ENCODE data around the gene VPS41. TPM values are rescaled to one million over a fixed set of nuclear protein-coding genes. Genes with fewer than 3 reads are reported as not detected.

VPS41 gene
- polyA plus RNA-seq, 1 of the 3 experiments (the other 2 are of a cell fraction): 20.4 TPM

DNA sequence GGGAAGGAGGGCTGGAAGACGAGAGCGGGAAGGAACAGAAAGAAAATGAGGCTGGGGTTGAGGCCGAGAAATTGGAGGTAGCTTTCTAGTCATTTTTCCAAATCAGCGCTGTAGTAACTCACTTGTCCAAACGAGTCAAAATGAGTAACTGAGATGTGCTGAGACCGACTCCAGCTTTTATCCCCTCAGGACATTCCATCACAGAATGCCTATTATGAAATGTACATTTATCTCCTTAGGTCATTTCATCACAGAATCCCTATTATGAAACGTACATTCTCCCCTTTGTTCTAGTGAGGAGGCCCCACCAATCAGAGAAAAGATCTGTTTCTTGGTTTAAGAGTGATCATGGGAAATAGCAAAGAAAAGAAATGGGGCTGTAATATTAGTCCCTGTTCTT, 222.1 kb downstream of the VPS41 start:
- Histone ChIP-seq H3K9me3 (no peaks in the 10 kb centered on the region), H3K9ac (no peak overlapping the region), H4K20me1 (ENCODE audit: insufficient read depth) (no peaks in the 10 kb centered on the region), H3K27me3 (ENCODE audit: insufficient read depth) (0 out of 2 replicates have a peak, but pooled peaks cover under 1% of the 10 kb centered on the region), H3K4me2 (no peak overlapping the region), H3K36me3 (replicated peaks in 1 of 2; ENCODE audit: control insufficient read depth in 1 of 2, insufficient read depth in 2 of 2, low read length in 1 of 2) (no peaks in the 10 kb centered on the region), H3K4me3 (ENCODE audit: low read depth in 2 of 2, low read length in 1 of 2) (no peak overlapping the region), H2AFZ (ENCODE audit: low read depth) (no peak overlapping the region), H3K9me2 (no peaks in the 10 kb centered on the region; the same call in 1 of the 2 replicates), H3K79me2 (ENCODE audit: insufficient read depth) (no peaks in the 10 kb centered on the region), H3F3A (replicated peaks; ENCODE audit: insufficient read depth) (no peaks in the 10 kb centered on the region), H3K27ac (ENCODE audit: low read depth in 2 of 2, low read length in 1 of 2) (no peak overlapping the region), H3K4me1 (ENCODE audit: control insufficient read depth in 1 of 2, insufficient read depth in 2 of 2, low read depth in 1 of 2, low read length in 1 of 2) (no peaks in the 10 kb centered on the region)
- 41% methylated on average over 7 of the region's 7 CpGs for WGBS (ENCODE audit: low lambda C conversion rate)
- no peak for DNase-seq
- CTCF ChIA-PET: no interaction called here
- POLR2A ChIA-PET: no interaction called here
- TF ChIP-seq SIN3A (IDR thresholded peaks at IDR 0.05; ENCODE audit: borderline replicate concordance, low read depth, low read length): no peak
- no peak for TF ChIP-seq SMC3 (IDR thresholded peaks at IDR 0.05; ENCODE audit: low read depth, low read length)
- TF ChIP-seq, protein P1, sequence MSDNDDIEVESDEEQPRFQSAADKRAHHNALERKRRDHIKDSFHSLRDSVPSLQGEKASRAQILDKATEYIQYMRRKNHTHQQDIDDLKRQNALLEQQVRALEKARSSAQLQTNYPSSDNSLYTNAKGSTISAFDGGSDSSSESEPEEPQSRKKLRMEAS (IDR thresholded peaks at IDR 0.05; ENCODE audit: low read depth): no peak
- TF ChIP-seq FOSL2 (IDR thresholded peaks at IDR 0.05; ENCODE audit: borderline replicate concordance, low read depth): no peak
- TF ChIP-seq FOXJ3 (CRISPR knock-in tag; IDR thresholded peaks at IDR 0.05): no peak
- TF ChIP-seq GATA2 (CRISPR knock-in tag; IDR thresholded peaks at IDR 0.05): no peak
- no peak for TF ChIP-seq TEAD4 (IDR thresholded peaks at IDR 0.05; ENCODE audit: borderline replicate concordance, insufficient read depth)
- no peak for TF ChIP-seq RAD21 (IDR thresholded peaks at IDR 0.05; ENCODE audit: low read length)
- TF ChIP-seq, protein P2, sequence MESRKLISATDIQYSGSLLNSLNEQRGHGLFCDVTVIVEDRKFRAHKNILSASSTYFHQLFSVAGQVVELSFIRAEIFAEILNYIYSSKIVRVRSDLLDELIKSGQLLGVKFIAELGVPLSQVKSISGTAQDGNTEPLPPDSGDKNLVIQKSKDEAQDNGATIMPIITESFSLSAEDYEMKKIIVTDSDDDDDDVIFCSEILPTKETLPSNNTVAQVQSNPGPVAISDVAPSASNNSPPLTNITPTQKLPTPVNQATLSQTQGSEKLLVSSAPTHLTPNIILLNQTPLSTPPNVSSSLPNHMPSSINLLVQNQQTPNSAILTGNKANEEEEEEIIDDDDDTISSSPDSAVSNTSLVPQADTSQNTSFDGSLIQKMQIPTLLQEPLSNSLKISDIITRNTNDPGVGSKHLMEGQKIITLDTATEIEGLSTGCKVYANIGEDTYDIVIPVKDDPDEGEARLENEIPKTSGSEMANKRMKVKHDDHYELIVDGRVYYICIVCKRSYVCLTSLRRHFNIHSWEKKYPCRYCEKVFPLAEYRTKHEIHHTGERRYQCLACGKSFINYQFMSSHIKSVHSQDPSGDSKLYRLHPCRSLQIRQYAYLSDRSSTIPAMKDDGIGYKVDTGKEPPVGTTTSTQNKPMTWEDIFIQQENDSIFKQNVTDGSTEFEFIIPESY (IDR thresholded peaks at IDR 0.05; ENCODE audit: borderline replicate concordance, low read depth): no peak
- TF ChIP-seq, protein P3, sequence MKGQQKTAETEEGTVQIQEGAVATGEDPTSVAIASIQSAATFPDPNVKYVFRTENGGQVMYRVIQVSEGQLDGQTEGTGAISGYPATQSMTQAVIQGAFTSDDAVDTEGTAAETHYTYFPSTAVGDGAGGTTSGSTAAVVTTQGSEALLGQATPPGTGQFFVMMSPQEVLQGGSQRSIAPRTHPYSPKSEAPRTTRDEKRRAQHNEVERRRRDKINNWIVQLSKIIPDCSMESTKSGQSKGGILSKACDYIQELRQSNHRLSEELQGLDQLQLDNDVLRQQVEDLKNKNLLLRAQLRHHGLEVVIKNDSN (IDR thresholded peaks at IDR 0.05; ENCODE audit: borderline replicate concordance, low read depth): no peak
- no peak for TF ChIP-seq YY1 (IDR thresholded peaks at IDR 0.05; ENCODE audit: low read depth)
- TF ChIP-seq RXRA (IDR thresholded peaks at IDR 0.05; ENCODE audit: borderline replicate concordance, low read depth): no peak
- TF ChIP-seq TCF12 (IDR thresholded peaks at IDR 0.05): no peak
- TF ChIP-seq, protein P4, sequence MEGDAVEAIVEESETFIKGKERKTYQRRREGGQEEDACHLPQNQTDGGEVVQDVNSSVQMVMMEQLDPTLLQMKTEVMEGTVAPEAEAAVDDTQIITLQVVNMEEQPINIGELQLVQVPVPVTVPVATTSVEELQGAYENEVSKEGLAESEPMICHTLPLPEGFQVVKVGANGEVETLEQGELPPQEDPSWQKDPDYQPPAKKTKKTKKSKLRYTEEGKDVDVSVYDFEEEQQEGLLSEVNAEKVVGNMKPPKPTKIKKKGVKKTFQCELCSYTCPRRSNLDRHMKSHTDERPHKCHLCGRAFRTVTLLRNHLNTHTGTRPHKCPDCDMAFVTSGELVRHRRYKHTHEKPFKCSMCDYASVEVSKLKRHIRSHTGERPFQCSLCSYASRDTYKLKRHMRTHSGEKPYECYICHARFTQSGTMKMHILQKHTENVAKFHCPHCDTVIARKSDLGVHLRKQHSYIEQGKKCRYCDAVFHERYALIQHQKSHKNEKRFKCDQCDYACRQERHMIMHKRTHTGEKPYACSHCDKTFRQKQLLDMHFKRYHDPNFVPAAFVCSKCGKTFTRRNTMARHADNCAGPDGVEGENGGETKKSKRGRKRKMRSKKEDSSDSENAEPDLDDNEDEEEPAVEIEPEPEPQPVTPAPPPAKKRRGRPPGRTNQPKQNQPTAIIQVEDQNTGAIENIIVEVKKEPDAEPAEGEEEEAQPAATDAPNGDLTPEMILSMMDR (IDR thresholded peaks at IDR 0.05): no peak
- no peak for TF ChIP-seq CHD2 (IDR thresholded peaks at IDR 0.05; ENCODE audit: low read length, partially characterized antibody)
- no peak for TF ChIP-seq MEF2A (IDR thresholded peaks at IDR 0.05; ENCODE audit: borderline replicate concordance, low read depth)
- no peak for TF ChIP-seq GABPA (IDR thresholded peaks at IDR 0.05; ENCODE audit: low read depth)
- TF ChIP-seq TAF1 (IDR thresholded peaks at IDR 0.05; ENCODE audit: borderline replicate concordance, low read depth, low read length): no peak
